SH-SY5Y (cell line): ENCODE data around the gene PPP1R8.

ENCODE experiments used
- GATA2 ChIP-seq: IDR thresholded peaks from 2 replicates; pipeline ENCODE4 v1.6.1; 2011; ENCODE audit warnings: mild to moderate bottlenecking, low read depth, low read length
- GATA3 ChIP-seq: IDR thresholded peaks from 2 replicates; pipeline ENCODE4 v1.6.1; 2011; ENCODE audit warnings: low read depth, mild to moderate bottlenecking, low read length, moderate library complexity

DNA sequence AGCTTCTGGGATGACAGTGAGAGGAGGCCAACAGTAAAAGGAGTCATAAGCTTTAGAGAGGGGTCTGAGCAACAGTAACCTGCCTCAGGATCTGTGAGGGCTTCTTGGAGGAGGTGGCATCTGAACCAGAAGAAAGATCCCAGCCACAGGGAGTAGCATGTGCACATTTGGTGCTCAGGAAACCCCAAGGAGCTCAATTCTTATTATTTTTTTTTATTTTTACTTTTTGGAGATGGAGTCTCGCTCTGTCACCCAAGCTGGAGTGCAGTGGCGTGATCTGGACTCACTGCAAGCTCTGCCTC lies 46.5 kb downstream of the PPP1R8 start:
- no peak for TF ChIP-seq GATA2
- no peak for TF ChIP-seq GATA3
